MCF 10A (cell line): ENCODE results near the gene FAM216A. TPM values are rescaled to one million over a fixed set of nuclear protein-coding genes. Genes with fewer than 3 reads are reported as not detected.

Source experiments
- BruUV-seq: library from RNA; stranded (reverse); fragments of 400-500 nt; replicated peaks from 2 replicates; lab custom pipeline; 2021; lab: Mats Ljungman, UMichigan
- CTCF ChIA-PET: fragments of 300-600 bp; sonication (Branson Sonifier 250); formaldehyde crosslinking; extraction: SDS; loops from one replicate; lab custom pipeline; 2021; ENCODE audit warnings: antibody characterized with exemption, inconsistent platforms; lab: Yijun Ruan, JAX
- POLR2A ChIA-PET: fragments of 300-600, 350-650 bp; sonication (Branson Sonifier 250); formaldehyde crosslinking; extraction: SDS; loops from one replicate; lab custom pipeline; 2020; ENCODE audit warnings: antibody characterized with exemption, inconsistent platforms; lab: Yijun Ruan, JAX
- DNase-seq: peaks from one replicate; pipeline ENCODE4 v3.0.0-alpha.2; 2018; ENCODE audit not compliant: unreplicated experiment
- H3K27ac Mint-ChIP-seq: one replicate; pipeline ENCODE4 v1.8.0; 2022; ENCODE audit warnings: mild to moderate bottlenecking, low read depth, mixed read lengths; ENCODE audit not compliant: unreplicated experiment
- H3K27me3 Mint-ChIP-seq: one replicate; pipeline ENCODE4 v1.8.0; 2022; ENCODE audit warnings: mixed read lengths; ENCODE audit not compliant: insufficient read depth, unreplicated experiment
- H3K36me3 Mint-ChIP-seq: one replicate; pipeline ENCODE4 v1.8.0; 2022; ENCODE audit warnings: mild to moderate bottlenecking, moderate library complexity, mixed read lengths; ENCODE audit not compliant: insufficient read depth, unreplicated experiment
- H3K4me1 Mint-ChIP-seq: one replicate; pipeline ENCODE4 v1.8.0; 2022; ENCODE audit warnings: mixed read lengths; ENCODE audit not compliant: insufficient read depth, unreplicated experiment
- H3K4me3 Mint-ChIP-seq: one replicate; pipeline ENCODE4 v1.8.0; 2022; ENCODE audit warnings: mild to moderate bottlenecking, moderate library complexity, mixed read lengths; ENCODE audit not compliant: unreplicated experiment
- H3K9me3 Mint-ChIP-seq: one replicate; pipeline ENCODE4 v1.8.0; 2022; ENCODE audit warnings: mixed read lengths; ENCODE audit not compliant: unreplicated experiment
- CTCF ChIP-seq: fragments of 200-600 bp; IDR thresholded peaks from one replicate; pipeline ENCODE4 v1.8.0; 2022; ENCODE audit warnings: antibody characterized with exemption, mild to moderate bottlenecking; ENCODE audit not compliant: unreplicated experiment
- intact Hi-C: fragments of 100-400 bp; cut with micrococcal nuclease; formaldehyde crosslinking; loops from 2 replicates; pipeline ENCODE4 v1.14.1; 2022
- total RNA-seq: library from RNA; stranded (reverse); gene quantifications from 2 replicates; pipeline ENCODE4 v1.2.3, GENCODE V29; 2022

FAM216A gene
- total RNA-seq, 1 experiment from 2014 or later, result 25.8 TPM

DNA sequence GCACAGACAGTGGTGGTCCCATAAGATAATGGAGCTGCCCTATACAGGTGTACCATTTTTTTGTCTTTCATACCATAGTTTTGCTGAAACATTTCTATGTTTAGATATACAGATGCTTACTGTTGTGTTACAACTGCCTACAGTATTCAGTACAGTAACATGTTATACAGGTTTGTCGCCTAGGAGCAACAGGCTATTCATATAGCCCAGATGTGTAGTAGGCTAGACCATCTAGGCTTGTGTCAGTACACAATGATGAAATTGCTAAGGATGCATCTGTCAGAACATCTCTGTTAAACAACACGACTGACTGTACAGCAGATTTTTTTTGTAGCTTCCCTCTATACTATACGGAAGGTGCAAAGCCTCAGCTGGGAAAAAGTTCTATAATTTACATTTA is 64.0 kb downstream of the FAM216A start:
- ChIA-PET CTCF (interaction anchor here (0.9 to 5.4 kb wide), 3 partner anchors 20 to 68 kb away, joined by 5 to 30 read pairs (median 5); no protein-coding TSS in a partner anchor), POLR2A (interaction anchor here (1.0 to 14.4 kb wide), 11 partner anchors 16 to 69 kb away, joined by 3 to 351 read pairs (median 6); partner anchors contain the start of genes RAD9B and VPS29)
- no TSS peak for BruUV-seq
- H3K4me3 Mint-ChIP-seq, result no peak overlapping the region
- H3K27me3 Mint-ChIP-seq, result no peaks in the 10 kb centered on the region
- peaks cover 99% of the 10 kb centered on the region for H3K36me3 Mint-ChIP-seq
- no peak for DNase-seq
- H3K27ac Mint-ChIP-seq, result peak overlapping the region; percentile 42
- H3K4me1 Mint-ChIP-seq, result peaks cover 26% of the 10 kb centered on the region
- no peak for TF ChIP-seq CTCF
- H3K9me3 Mint-ChIP-seq, result no peaks in the 10 kb centered on the region
- intact Hi-C loops, result no loop called here

GRCh38 chr12:110533607-110534006 is 65.0 kb downstream of the FAM216A start:
- POLR2A ChIA-PET, result interaction anchor here (1.2 to 14.4 kb wide), 6 partner anchors 14 to 52 kb away, joined by 3 to 351 read pairs (median 21); partner anchors contain the start of genes RAD9B and VPS29
- no peak overlapping the region for H3K27ac Mint-ChIP-seq
- no TSS peak for BruUV-seq
- TF ChIP-seq CTCF, result no peak
- peak overlapping the region; percentile 12 for H3K4me3 Mint-ChIP-seq
- CTCF ChIA-PET, result interaction anchor here (0.8 to 5.4 kb wide), 3 partner anchors 14 to 68 kb away, joined by 3 to 30 read pairs (median 4); no protein-coding TSS in a partner anchor
- peaks cover 99% of the 10 kb centered on the region for H3K36me3 Mint-ChIP-seq
- H3K9me3 Mint-ChIP-seq, result no peaks in the 10 kb centered on the region
- no peaks in the 10 kb centered on the region for H3K27me3 Mint-ChIP-seq
- intact Hi-C loops, result no loop called here
- DNase-seq, result no peak
- peaks cover 34% of the 10 kb centered on the region for H3K4me1 Mint-ChIP-seq

- ChIA-PET CTCF (interaction anchor here (0.7 to 5.4 kb wide), 4 partner anchors 9 to 67 kb away, joined by 3 to 30 read pairs (median 5); partner anchors contain the start of gene GPN3), POLR2A (interaction anchor here (0.9 to 14.4 kb wide), 5 partner anchors 14 to 51 kb away, joined by 3 to 351 read pairs (median 8); partner anchors contain the start of genes RAD9B and VPS29)
- Mint-ChIP-seq H3K4me1 (peaks cover 46% of the 10 kb centered on the region), H3K36me3 (peaks cover 99% of the 10 kb centered on the region), H3K4me3 (no peak overlapping the region), H3K9me3 (no peaks in the 10 kb centered on the region), H3K27me3 (no peaks in the 10 kb centered on the region), H3K27ac (no peak overlapping the region)
- no peak for TF ChIP-seq CTCF
- intact Hi-C loops, result loop anchor here (5.0 kb wide), 1 partner anchor 42 kb away; no protein-coding TSS in a partner anchor
- DNase-seq, result no peak
- BruUV-seq, result no TSS peak
Observed at GRCh38 chr12:110534811-110535210, 66.2 kb downstream of the FAM216A start.

DNA sequence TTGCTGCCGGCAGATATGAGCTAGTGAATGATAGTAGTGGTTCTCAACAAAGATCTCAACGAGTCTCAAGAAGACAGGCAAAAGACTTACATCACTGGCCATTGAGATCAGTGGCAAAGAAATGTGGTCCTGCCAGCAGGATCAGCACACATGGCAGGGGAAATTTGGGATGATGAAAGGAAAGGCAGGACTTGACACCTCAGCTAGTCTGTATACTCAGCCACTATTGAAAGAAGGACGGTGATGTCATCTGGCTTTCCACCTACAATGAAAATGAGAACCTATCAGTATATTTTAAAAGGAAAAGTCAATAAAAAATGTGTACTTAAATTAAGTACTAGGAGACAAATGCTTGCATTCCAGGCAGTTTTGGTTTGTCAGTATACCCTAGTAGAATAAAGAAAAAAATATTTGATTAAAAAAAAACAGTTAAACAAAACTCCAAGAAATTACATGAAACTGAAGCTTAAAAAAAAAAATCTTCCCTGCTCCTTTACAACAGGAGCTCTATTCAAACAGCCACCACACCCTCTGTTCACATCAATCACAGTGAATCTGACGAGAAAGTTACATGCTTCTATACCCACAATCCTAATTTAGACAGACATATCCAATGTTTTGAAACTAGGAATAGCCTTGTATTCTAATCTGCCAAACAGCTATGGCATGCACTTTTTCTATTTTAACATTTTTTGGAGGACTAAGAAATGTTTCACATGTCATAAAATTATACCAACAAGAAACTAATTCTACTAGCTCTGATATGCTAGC is 68.4 kb downstream of the FAM216A start:
- Mint-ChIP-seq H3K27ac (peak overlapping the region; percentile 69), H3K9me3 (no peaks in the 10 kb centered on the region), H3K4me3 (peak overlapping the region; percentile 47), H3K36me3 (peaks cover 99% of the 10 kb centered on the region), H3K4me1 (peaks cover 40% of the 10 kb centered on the region), H3K27me3 (no peaks in the 10 kb centered on the region)
- no TSS peak for BruUV-seq
- TF ChIP-seq CTCF, result no peak
- peak; percentile 44 for DNase-seq
- intact Hi-C loops, result loop anchor here (5.0 kb wide), 1 partner anchor 40 kb away; no protein-coding TSS in a partner anchor
- ChIA-PET POLR2A (interaction anchor here (0.5 to 14.4 kb wide), 21 partner anchors 10 to 336 kb away, joined by 3 to 351 read pairs (median 5); partner anchors contain the start of genes FAM216A, GPN3, RAD9B and TCTN1), CTCF (interaction anchor here (0.6 to 3.8 kb wide), 8 partner anchors 10 to 767 kb away, joined by 3 to 21 read pairs (median 4); no protein-coding TSS in a partner anchor)
